Mammary epithelial cell (primary cell): ENCODE data around the gene RPL35.

ENCODE experiments used
- CTCF ChIP-seq, 2 donors: IDR thresholded peaks in 1 of 2; conservative IDR thresholded peaks in 1 of 2; 2 replicates each; pipeline ENCODE4 v1.5.1; 2011 to 2012; ENCODE audit warnings: inconsistent platforms in 2 of 2, low read length in 2 of 2, mild to moderate bottlenecking in 2 of 2, control low read depth in 1 of 2, low read depth in 1 of 2; ENCODE audit not compliant: insufficient read depth in 1 of 2; ENCODE audit errors: extremely low read depth in 1 of 2
- EZH2 ChIP-seq: IDR thresholded peaks from 2 replicates; pipeline ENCODE4 v1.6.1; 2012; ENCODE audit warnings: low read length, inconsistent platforms, borderline replicate concordance

- TF ChIP-seq CTCF (conservative IDR thresholded peaks at IDR 0.05 in 1 of 2, IDR thresholded peaks at IDR 0.05 in 1 of 2; ENCODE audit: extremely low read depth in 1 of 2, insufficient read depth in 1 of 2, low read depth in 1 of 2, low read length in 2 of 2) (peak; percentile 28 to 42), EZH2 (no peak)
These were observed 5.6 kb downstream of the RPL35 start for GRCh38 chr9:124855944-124856765.
